Activated T-helper 17 cell treated with anti-CD3 and anti-CD28 coated beads, Interleukin-2, amount 50 U/mL, for 72 hours (primary cell): ENCODE results near the gene EGFR. TPM values are rescaled to one million over a fixed set of nuclear protein-coding genes. Genes with fewer than 3 reads are reported as not detected.

Source experiments
- ATAC-seq: fragments of 150-1000 bp; cut with Tn5 transposase; replicated peaks from 2 replicates; pipeline ENCODE4 v1.10.0; 2021; ENCODE audit warnings: mild to moderate bottlenecking, moderate library complexity
- H3K27ac Mint-ChIP-seq: one replicate; pipeline ENCODE4 v1.8.0; 2022; ENCODE audit warnings: mixed read lengths
- H3K27me3 Mint-ChIP-seq: one replicate; pipeline ENCODE4 v1.8.0; 2022; ENCODE audit warnings: mixed read lengths
- H3K36me3 Mint-ChIP-seq: one replicate; pipeline ENCODE4 v1.8.0; 2022; ENCODE audit warnings: low read depth, mild to moderate bottlenecking, mixed read lengths
- H3K4me1 Mint-ChIP-seq: one replicate; pipeline ENCODE4 v1.8.0; 2022; ENCODE audit warnings: mixed read lengths
- H3K4me3 Mint-ChIP-seq: one replicate; pipeline ENCODE4 v1.8.0; 2022; ENCODE audit warnings: mild to moderate bottlenecking, mixed read lengths
- H3K9me3 Mint-ChIP-seq: one replicate; pipeline ENCODE4 v1.8.0; 2022; ENCODE audit warnings: mixed read lengths
- total RNA-seq, 2 donors: library from RNA; stranded (reverse); gene quantifications; one replicate each; pipeline ENCODE4 v1.2.3, GENCODE V29; 2022

Gene EGFR
- total RNA-seq, 2 donors from 2014 or later = 0.02 TPM; not detected in 1

- peaks cover 6% of the 10 kb centered on the region for H3K27me3 Mint-ChIP-seq
- no peak overlapping the region for H3K4me3 Mint-ChIP-seq
- no peaks in the 10 kb centered on the region for H3K9me3 Mint-ChIP-seq
- no peaks in the 10 kb centered on the region for H3K4me1 Mint-ChIP-seq
- no peak for ATAC-seq
- no peaks in the 10 kb centered on the region for H3K36me3 Mint-ChIP-seq
- H3K27ac Mint-ChIP-seq = no peak overlapping the region
Observed at GRCh38 chr7:55203300-55203699, 184.5 kb downstream of the EGFR start.

- no peak for ATAC-seq
- no peak overlapping the region for H3K4me3 Mint-ChIP-seq
- H3K9me3 Mint-ChIP-seq = no peaks in the 10 kb centered on the region
- no peaks in the 10 kb centered on the region for H3K36me3 Mint-ChIP-seq
- H3K27me3 Mint-ChIP-seq = peaks cover 10% of the 10 kb centered on the region
- no peak overlapping the region for H3K27ac Mint-ChIP-seq
- H3K4me1 Mint-ChIP-seq = no peaks in the 10 kb centered on the region
Observed at GRCh38 chr7:55205124-55205955, 186.5 kb downstream of the EGFR start.

GRCh38 chr7:55206235-55207029 lies 187.6 kb downstream of the EGFR start:
- Mint-ChIP-seq H3K4me3 (no peak overlapping the region), H3K4me1 (no peaks in the 10 kb centered on the region), H3K27ac (no peak overlapping the region), H3K27me3 (peaks cover 7% of the 10 kb centered on the region), H3K9me3 (no peaks in the 10 kb centered on the region), H3K36me3 (no peaks in the 10 kb centered on the region)
- peak; percentile 76 for ATAC-seq

GRCh38 chr7:55207436-55208125 lies 188.8 kb downstream of the EGFR start:
- Mint-ChIP-seq H3K27ac (no peak overlapping the region), H3K36me3 (no peaks in the 10 kb centered on the region), H3K9me3 (no peaks in the 10 kb centered on the region), H3K27me3 (peaks cover 10% of the 10 kb centered on the region), H3K4me1 (no peaks in the 10 kb centered on the region), H3K4me3 (no peak overlapping the region)
- peak; percentile 35 for ATAC-seq

GRCh38 chr7:55209366-55209765 lies 190.5 kb downstream of the EGFR start:
- Mint-ChIP-seq H3K27me3 (peaks cover 13% of the 10 kb centered on the region), H3K9me3 (no peaks in the 10 kb centered on the region), H3K4me3 (no peak overlapping the region), H3K4me1 (no peaks in the 10 kb centered on the region), H3K27ac (no peak overlapping the region), H3K36me3 (no peaks in the 10 kb centered on the region)
- no peak for ATAC-seq

GRCh38 chr7:55210176-55210575 lies 191.4 kb downstream of the EGFR start:
- Mint-ChIP-seq H3K9me3 (no peaks in the 10 kb centered on the region), H3K4me3 (no peak overlapping the region), H3K4me1 (no peaks in the 10 kb centered on the region), H3K27me3 (peaks cover 18% of the 10 kb centered on the region), H3K27ac (no peak overlapping the region), H3K36me3 (no peaks in the 10 kb centered on the region)
- ATAC-seq = no peak

- H3K9me3 Mint-ChIP-seq = no peaks in the 10 kb centered on the region
- H3K4me1 Mint-ChIP-seq = no peaks in the 10 kb centered on the region
- no peaks in the 10 kb centered on the region for H3K36me3 Mint-ChIP-seq
- no peak overlapping the region for H3K27ac Mint-ChIP-seq
- peaks cover 18% of the 10 kb centered on the region for H3K27me3 Mint-ChIP-seq
- H3K4me3 Mint-ChIP-seq = no peak overlapping the region
- ATAC-seq = no peak
Observed at GRCh38 chr7:55210716-55211115, 191.9 kb downstream of the EGFR start.

GRCh38 chr7:55211726-55212125 lies 192.9 kb downstream of the EGFR start:
- H3K4me1 Mint-ChIP-seq = no peaks in the 10 kb centered on the region
- H3K36me3 Mint-ChIP-seq = no peaks in the 10 kb centered on the region
- no peak overlapping the region for H3K27ac Mint-ChIP-seq
- H3K9me3 Mint-ChIP-seq = no peaks in the 10 kb centered on the region
- no peak for ATAC-seq
- H3K4me3 Mint-ChIP-seq = no peak overlapping the region
- H3K27me3 Mint-ChIP-seq = peaks cover 18% of the 10 kb centered on the region

- Mint-ChIP-seq H3K36me3 (no peaks in the 10 kb centered on the region), H3K27ac (no peak overlapping the region), H3K9me3 (no peaks in the 10 kb centered on the region), H3K4me3 (no peak overlapping the region), H3K27me3 (peaks cover 18% of the 10 kb centered on the region), H3K4me1 (no peaks in the 10 kb centered on the region)
- ATAC-seq = no peak
Observed at GRCh38 chr7:55212176-55212575, 193.4 kb downstream of the EGFR start.

GRCh38 chr7:55212838-55213237 lies 194.0 kb downstream of the EGFR start:
- H3K9me3 Mint-ChIP-seq = no peaks in the 10 kb centered on the region
- no peaks in the 10 kb centered on the region for H3K36me3 Mint-ChIP-seq
- no peak overlapping the region for H3K4me3 Mint-ChIP-seq
- no peak overlapping the region for H3K27ac Mint-ChIP-seq
- peaks cover 18% of the 10 kb centered on the region for H3K27me3 Mint-ChIP-seq
- no peaks in the 10 kb centered on the region for H3K4me1 Mint-ChIP-seq
- no peak for ATAC-seq

GRCh38 chr7:55214707-55215106 lies 195.9 kb downstream of the EGFR start:
- H3K27ac Mint-ChIP-seq = no peak overlapping the region
- no peaks in the 10 kb centered on the region for H3K36me3 Mint-ChIP-seq
- no peaks in the 10 kb centered on the region for H3K9me3 Mint-ChIP-seq
- ATAC-seq = no peak
- no peaks in the 10 kb centered on the region for H3K4me1 Mint-ChIP-seq
- peaks cover 13% of the 10 kb centered on the region for H3K27me3 Mint-ChIP-seq
- no peak overlapping the region for H3K4me3 Mint-ChIP-seq

GRCh38 chr7:55223023-55223422 lies 204.2 kb downstream of the EGFR start:
- no peaks in the 10 kb centered on the region for H3K4me1 Mint-ChIP-seq
- no peak for ATAC-seq
- H3K36me3 Mint-ChIP-seq = no peaks in the 10 kb centered on the region
- H3K9me3 Mint-ChIP-seq = peaks cover 3% of the 10 kb centered on the region
- no peak overlapping the region for H3K4me3 Mint-ChIP-seq
- peaks cover 18% of the 10 kb centered on the region for H3K27me3 Mint-ChIP-seq
- H3K27ac Mint-ChIP-seq = no peak overlapping the region

- Mint-ChIP-seq H3K4me1 (no peaks in the 10 kb centered on the region), H3K9me3 (peaks cover 6% of the 10 kb centered on the region), H3K36me3 (no peaks in the 10 kb centered on the region), H3K27ac (no peak overlapping the region), H3K4me3 (no peak overlapping the region), H3K27me3 (peaks cover 24% of the 10 kb centered on the region)
- ATAC-seq = no peak
Observed at GRCh38 chr7:55224111-55224510, 205.3 kb downstream of the EGFR start.

GRCh38 chr7:55224810-55225209 lies 206.0 kb downstream of the EGFR start:
- no peak overlapping the region for H3K4me3 Mint-ChIP-seq
- peaks cover 7% of the 10 kb centered on the region for H3K9me3 Mint-ChIP-seq
- H3K36me3 Mint-ChIP-seq = no peaks in the 10 kb centered on the region
- no peak for ATAC-seq
- H3K27ac Mint-ChIP-seq = no peak overlapping the region
- H3K4me1 Mint-ChIP-seq = no peaks in the 10 kb centered on the region
- H3K27me3 Mint-ChIP-seq = peaks cover 31% of the 10 kb centered on the region
